IPS-18c (cell line): ENCODE measurements around the gene CBX8.
"Not testable (repeated sequence)": the region's sequence is repeated elsewhere in the genome, so short reads cannot be mapped to it uniquely, and the experiment has no call there.

Source experiments
- H3K4me3 ChIP-seq: 2 replicates; pipeline ENCODE4 v1.7.0; 2013; ENCODE audit warnings: low read depth, mild to moderate bottlenecking, low read length, moderate library complexity; ENCODE audit not compliant: insufficient read depth
- H3K9me3 ChIP-seq: one replicate; pipeline ENCODE4 v1.6.1; 2013; ENCODE audit warnings: mild to moderate bottlenecking, low read length, moderate library complexity; ENCODE audit not compliant: control insufficient read depth, insufficient read depth

CBX8 gene

GRCh38 chr17:79757140-79757745, 39.6 kb downstream of the CBX8 start:
- Histone ChIP-seq H3K9me3 (no peaks in the 10 kb centered on the region), H3K4me3 (no peak overlapping the region)

- no peaks in the 10 kb centered on the region for H3K9me3 ChIP-seq
- no peak overlapping the region for H3K4me3 ChIP-seq
These were observed 41.3 kb downstream of the CBX8 start for GRCh38 chr17:79755591-79755990.

- not testable (repeated sequence) for H3K9me3 ChIP-seq, H3K4me3 ChIP-seq
These were observed 42.0 kb downstream of the CBX8 start for GRCh38 chr17:79754903-79755302.

GRCh38 chr17:79754370-79754769, 42.5 kb downstream of the CBX8 start:
- no peak overlapping the region for H3K4me3 ChIP-seq

GRCh38 chr17:79752175-79752574, 44.7 kb downstream of the CBX8 start:
- no peaks in the 10 kb centered on the region for H3K9me3 ChIP-seq
- H3K4me3 ChIP-seq, result no peak overlapping the region

More at GRCh38 chr17:79754370-79754769, 42.5 kb downstream of the CBX8 start:
- H3K9me3 ChIP-seq, result no peaks in the 10 kb centered on the region

GRCh38 chr17:79750650-79751545, 46.0 kb downstream of the CBX8 start:
- Histone ChIP-seq H3K9me3 (no peaks in the 10 kb centered on the region), H3K4me3 (no peak overlapping the region)

- Histone ChIP-seq H3K4me3 (no peak overlapping the region), H3K9me3 (no peaks in the 10 kb centered on the region)
These were observed 46.9 kb downstream of the CBX8 start for GRCh38 chr17:79749958-79750357.

- Histone ChIP-seq H3K4me3 (no peak overlapping the region), H3K9me3 (no peaks in the 10 kb centered on the region)
These were observed 47.6 kb downstream of the CBX8 start for GRCh38 chr17:79749156-79749815.

GRCh38 chr17:79748295-79749099, 48.4 kb downstream of the CBX8 start:
- no peaks in the 10 kb centered on the region for H3K9me3 ChIP-seq
- peak overlapping the region; percentile 44; the same call in 1 of the 2 replicates for H3K4me3 ChIP-seq

GRCh38 chr17:79747508-79748294, 49.2 kb downstream of the CBX8 start:
- H3K9me3 ChIP-seq, result no peaks in the 10 kb centered on the region
- H3K4me3 ChIP-seq, result peak overlapping the region; percentile 44

GRCh38 chr17:79746889-79747507, 49.9 kb downstream of the CBX8 start:
- Histone ChIP-seq H3K4me3 (no peak overlapping the region; the same call in 1 of the 2 replicates), H3K9me3 (no peaks in the 10 kb centered on the region)

GRCh38 chr17:79745641-79746105, 51.2 kb downstream of the CBX8 start:
- Histone ChIP-seq H3K4me3 (no peak overlapping the region), H3K9me3 (no peaks in the 10 kb centered on the region)

GRCh38 chr17:79743614-79744013, 53.3 kb downstream of the CBX8 start:
- Histone ChIP-seq H3K4me3 (no peak overlapping the region), H3K9me3 (no peaks in the 10 kb centered on the region)

GRCh38 chr17:79742951-79743476, 53.9 kb downstream of the CBX8 start:
- H3K4me3 ChIP-seq, result no peak overlapping the region
- H3K9me3 ChIP-seq, result no peaks in the 10 kb centered on the region

- no peak overlapping the region for H3K4me3 ChIP-seq
- no peaks in the 10 kb centered on the region for H3K9me3 ChIP-seq
These were observed 54.3 kb downstream of the CBX8 start for GRCh38 chr17:79742589-79742918.
